ENCODE data around the gene SRC.

SRC gene

GRCh38 chr20:37453288-37453687, 107.3 kb downstream of the SRC start:
- no peak for DNase-seq (ENCODE audit: low read depth in 2 of 2)

- DNase-seq (ENCODE audit: low read depth in 2 of 2), result no peak
These were observed 107.9 kb downstream of the SRC start for GRCh38 chr20:37453836-37454235.

- no peak for DNase-seq (ENCODE audit: low read depth in 2 of 2)
These were observed 108.9 kb downstream of the SRC start for GRCh38 chr20:37454636-37455385.

All from activated CD8-positive, alpha-beta memory T cell treated with anti-CD3 and anti-CD28 coated beads for 4 hours (primary cell).